DMS 273 (cell line): Measurements from ENCODE around the gene GDPD1.
"Not testable (repeated sequence)": the region's sequence is repeated elsewhere in the genome, so short reads cannot be mapped to it uniquely, and the experiment has no call there.

Source experiments
- DNase-seq: peaks from one replicate; lab custom pipeline; 2025; ENCODE audit not compliant: unreplicated experiment; lab: John Stamatoyannopoulos, UW

Gene GDPD1

GRCh38 chr17:59311521-59311920, 91.2 kb downstream of the GDPD1 start:
- not testable (repeated sequence) for DNase-seq

GRCh38 chr17:59315866-59316265, 95.6 kb downstream of the GDPD1 start:
- no peak for DNase-seq
